Stimulated activated CD8-positive, alpha-beta memory T cell treated with anti-CD3 and anti-CD28 coated beads, Interleukin-4, amount 100 ng/mL, for 1 hour (primary cell): ENCODE results near the gene PIGW.

ENCODE experiments used
- DNase-seq, 2 donors: peaks; one replicate each; pipeline ENCODE4 v3.0.0-alpha.2; 2020; ENCODE audit warnings: low read depth in 2 of 2, low spot score in 1 of 2

Gene PIGW

GRCh38 chr17:36545465-36546417, 11.0 kb downstream of the PIGW start:
- peak; percentile 80 to 94 for DNase-seq

- no peak for DNase-seq
Observed at GRCh38 chr17:36546418-36547093, 11.8 kb downstream of the PIGW start.

- no peak for DNase-seq
Observed at GRCh38 chr17:36547776-36548175, 13.0 kb downstream of the PIGW start.

GRCh38 chr17:36550491-36551417, 16.0 kb downstream of the PIGW start:
- no peak for DNase-seq

GRCh38 chr17:36553459-36553858, 18.7 kb downstream of the PIGW start:
- DNase-seq = no peak

GRCh38 chr17:36566081-36566480, 31.3 kb downstream of the PIGW start:
- no peak for DNase-seq

GRCh38 chr17:36575028-36575427, 40.2 kb downstream of the PIGW start:
- no peak for DNase-seq

GRCh38 chr17:36576793-36577192, 42.0 kb downstream of the PIGW start:
- no peak for DNase-seq

GRCh38 chr17:36578671-36579070, 43.9 kb downstream of the PIGW start:
- DNase-seq = no peak

- DNase-seq = no peak
Observed at GRCh38 chr17:36583787-36584186, 49.0 kb downstream of the PIGW start.

- DNase-seq = no peak
Observed at GRCh38 chr17:36586138-36586537, 51.4 kb downstream of the PIGW start.
